Endothelial cell of umbilical vein (primary cell): ENCODE results near the gene UBE2Q2. TPM values are rescaled to one million over a fixed set of nuclear protein-coding genes. Genes with fewer than 3 reads are reported as not detected.

Experiments used
- BruUV-seq: library from RNA; stranded (reverse); fragments of 400-500 nt; replicated peaks from 2 replicates; lab custom pipeline; 2021; lab: Mats Ljungman, UMichigan
- CTCF ChIA-PET: fragments of 300-600, 350-600 bp; sonication (Branson Sonifier 250); formaldehyde crosslinking; loops from one replicate; lab custom pipeline; 2021; ENCODE audit warnings: antibody characterized with exemption, inconsistent platforms; lab: Charles Lee
- POLR2A ChIA-PET: fragments of 300-600, 350-600 bp; sonication (Branson Sonifier 250); formaldehyde crosslinking; loops from one replicate; lab custom pipeline; 2021; ENCODE audit warnings: antibody characterized with exemption, inconsistent platforms; lab: Charles Lee
- DNase-seq: peaks from one replicate; pipeline ENCODE4 v3.0.0-alpha.2; 2011; ENCODE audit warnings: low read depth, low spot score
- FAIRE-seq: peaks from 2 replicates; lab custom pipeline; 2011; peaks lifted over from hg19 to GRCh38; lab: Jason Lieb, UNC
- H2AFZ ChIP-seq: 2 replicates; pipeline ENCODE4 v1.6.0; 2012; ENCODE audit warnings: low read depth, low read length, control low read depth, inconsistent platforms
- H3K27ac ChIP-seq: 2 replicates; pipeline ENCODE4 v1.5.1; 2011; ENCODE audit warnings: low read depth, mild to moderate bottlenecking, control low read depth, low read length, moderate library complexity; ENCODE audit not compliant: insufficient read depth
- H3K27me3 ChIP-seq, 2 experiments: 2 replicates each; pipeline versions ENCODE4 v1.6.0 to v1.6.1; 2011; ENCODE audit warnings: low read length in 2 of 2, mixed read lengths in 1 of 2; ENCODE audit not compliant: control insufficient read depth in 2 of 2, insufficient read depth in 2 of 2
- H3K36me3 ChIP-seq, 2 experiments: 2 replicates in 1 of 2; 3 replicates in 1 of 2; pipeline ENCODE4 v1.5.1; 2011; ENCODE audit warnings: low read length in 2 of 2, mild to moderate bottlenecking in 1 of 2, moderate library complexity in 1 of 2; ENCODE audit not compliant: control insufficient read depth in 2 of 2, insufficient read depth in 2 of 2; ENCODE audit errors: extremely low read depth in 1 of 2
- H3K4me1 ChIP-seq: 3 replicates; pipeline ENCODE4 v1.5.1; 2011; ENCODE audit warnings: mild to moderate bottlenecking, low read length; ENCODE audit not compliant: control insufficient read depth, insufficient read depth; ENCODE audit errors: extremely low read depth
- H3K4me2 ChIP-seq: 2 replicates; pipeline ENCODE4 v1.6.1; 2011; ENCODE audit warnings: low read length, control low read depth, mixed read lengths; ENCODE audit not compliant: insufficient read depth
- H3K4me3 ChIP-seq, 3 experiments: fragments of 200-600 bp in 1 of 3; sonication (generic), shearing (Covaris generic) in 1 of 3; replicated peaks in 1 of 3; 2 replicates each; pipeline ENCODE4 v1.5.1; 2011 to 2016; ENCODE audit warnings: control low read depth in 3 of 3, low read length in 3 of 3, mild to moderate bottlenecking in 2 of 3, inconsistent platforms in 1 of 3, low read depth in 1 of 3, moderate library complexity in 1 of 3; ENCODE audit not compliant: insufficient read depth in 1 of 3
- H3K79me2 ChIP-seq: 2 replicates; pipeline ENCODE4 v1.6.0; 2012; ENCODE audit warnings: low read length, inconsistent platforms; ENCODE audit not compliant: control insufficient read depth, insufficient read depth
- H3K9ac ChIP-seq: replicated peaks from 2 replicates; pipeline ENCODE3; 2011; ENCODE audit warnings: low read length, control low read depth; ENCODE audit not compliant: insufficient read depth; ENCODE audit errors: extremely low read depth
- H3K9me1 ChIP-seq: replicated peaks from 3 replicates; pipeline ENCODE4 v1.6.0; 2011; ENCODE audit warnings: mild to moderate bottlenecking, low read length; ENCODE audit not compliant: control insufficient read depth, insufficient read depth; ENCODE audit errors: extremely low read depth
- H3K9me3 ChIP-seq: replicated peaks from 2 replicates; pipeline ENCODE4 v1.5.1; 2012; ENCODE audit warnings: low read length, inconsistent platforms; ENCODE audit not compliant: control insufficient read depth, insufficient read depth
- H4K20me1 ChIP-seq: replicated peaks from 2 replicates; pipeline ENCODE3; 2011; ENCODE audit warnings: mild to moderate bottlenecking, low read length; ENCODE audit not compliant: control insufficient read depth, insufficient read depth; ENCODE audit errors: extremely low read depth
- CTCF ChIP-seq, 2 donors: IDR thresholded peaks; 1 replicate in 1 of 2; 2 replicates in 1 of 2; pipeline ENCODE4 v1.5.1; 2011; ENCODE audit warnings: low read length in 2 of 2, mild to moderate bottlenecking in 2 of 2, moderate library complexity in 2 of 2, control low read depth in 1 of 2, inconsistent platforms in 1 of 2, low read depth in 1 of 2; ENCODE audit not compliant: insufficient read depth in 1 of 2; ENCODE audit errors: extremely low read depth in 1 of 2
- EZH2 ChIP-seq: IDR thresholded peaks from 2 replicates; pipeline ENCODE4 v1.6.1; 2012; ENCODE audit warnings: borderline replicate concordance, low read depth, mild to moderate bottlenecking, moderate library complexity, low read length, inconsistent platforms; ENCODE audit not compliant: severe bottlenecking
- FOS ChIP-seq: IDR thresholded peaks from 2 replicates; pipeline ENCODE4 v1.6.1; 2011; ENCODE audit warnings: mild to moderate bottlenecking, low read length, moderate library complexity, borderline replicate concordance; ENCODE audit not compliant: insufficient read depth
- GATA2 ChIP-seq: IDR thresholded peaks from 2 replicates; pipeline ENCODE4 v1.7.0; 2011; ENCODE audit warnings: low read depth, mild to moderate bottlenecking, moderate library complexity, mixed read lengths, low read length; ENCODE audit not compliant: insufficient read length, insufficient read depth
- JUN ChIP-seq: IDR thresholded peaks from 2 replicates; pipeline ENCODE4 v1.6.1; 2011; ENCODE audit warnings: borderline replicate concordance, low read depth; ENCODE audit not compliant: insufficient read length, insufficient read depth
- MYC ChIP-seq: IDR thresholded peaks from one replicate; pipeline ENCODE4 v1.6.1; 2011; ENCODE audit warnings: mild to moderate bottlenecking, low read depth, low read length
- POLR2A ChIP-seq: IDR thresholded peaks from 2 replicates; pipeline ENCODE4 v1.6.1; 2012; ENCODE audit warnings: low read depth, mild to moderate bottlenecking, control low read depth, low read length
- POLR2AphosphoS5 ChIP-seq: IDR thresholded peaks from 2 replicates; pipeline ENCODE4 v1.6.1; 2012; ENCODE audit warnings: low read depth, mild to moderate bottlenecking, control low read depth, low read length, moderate library complexity; ENCODE audit not compliant: insufficient read depth
- dilution Hi-C: fragments of 300-500 bp; cut with MboI; formaldehyde crosslinking; loops from one replicate; pipeline ENCODE4 v1.15.0; 2019; ENCODE audit warnings: low sequenced_read_pairs; ENCODE audit not compliant: extremely low pct_ligation_motif_present
- intact Hi-C: fragments of 100-400 bp; cut with micrococcal nuclease; formaldehyde crosslinking; loops from one replicate; pipeline ENCODE4 v1.10.0; 2022
- polyA plus RNA-seq, 4 experiments: library from polyadenylated mRNA; depleted of rRNA in 3 of 4; stranded (reverse) in 3 of 4; unstranded in 1 of 4; fragments of >200 nt; gene quantifications; 2 replicates each; pipeline versions ENCODE4 v1.2.1 to v1.2.3, GENCODE V29; 2011 to 2012; ENCODE audit warnings: missing spikeins in 1 of 4
- total RNA-seq: library from RNA; stranded (reverse); gene quantifications from 2 replicates; pipeline ENCODE4 v1.2.3, GENCODE V29; 2021
- TF ChIP-seq, protein P1 (sequence below): IDR thresholded peaks from 2 replicates; pipeline ENCODE4 v1.6.1; 2011; ENCODE audit not compliant: insufficient read depth, insufficient read length

The UBE2Q2 gene
- total and polyA plus RNA-seq, 2 donors (not counting 3 experiments of a cell fraction or from before 2014, with no cell fraction given): 12.9 to 32.8 TPM

GRCh38 chr15:75923756-75924155, 80.5 kb downstream of the UBE2Q2 start:
- intact Hi-C loops: loop anchor here (5.0 to 10.0 kb wide), 2 partner anchors 221 to 231 kb away; no protein-coding TSS in a partner anchor
- BruUV-seq: no TSS peak
- dilution Hi-C loops: no loop called here

More at GRCh38 chr15:75923756-75924155, 80.5 kb downstream of the UBE2Q2 start:
- no peak for DNase-seq
- H3K36me3 ChIP-seq: peaks cover 0 to 7% of the 10 kb centered on the region in 2 experiments
- no peak for FAIRE-seq
- H4K20me1 ChIP-seq: no peaks in the 10 kb centered on the region
- H3K79me2 ChIP-seq: peaks cover 35% of the 10 kb centered on the region
- ChIA-PET CTCF (interaction anchor here (0.9 to 6.4 kb wide), 4 partner anchors 9 to 237 kb away, joined by 3 to 80 read pairs (median 3); no protein-coding TSS in a partner anchor), POLR2A (no interaction called here)
- no peaks in the 10 kb centered on the region for H3K9me1 ChIP-seq
- H3K9ac ChIP-seq: no peak overlapping the region
- H3K27me3 ChIP-seq: no peaks in the 10 kb centered on the region
- H2AFZ ChIP-seq: no peak overlapping the region
- no peak overlapping the region for H3K4me3 ChIP-seq
- TF ChIP-seq CTCF (IDR thresholded peaks at IDR 0.05; ENCODE audit: extremely low read depth in 1 of 2, insufficient read depth in 1 of 2, low read depth in 1 of 2, low read length in 2 of 2): no peak
- TF ChIP-seq EZH2: no peak
- TF ChIP-seq, protein P1, sequence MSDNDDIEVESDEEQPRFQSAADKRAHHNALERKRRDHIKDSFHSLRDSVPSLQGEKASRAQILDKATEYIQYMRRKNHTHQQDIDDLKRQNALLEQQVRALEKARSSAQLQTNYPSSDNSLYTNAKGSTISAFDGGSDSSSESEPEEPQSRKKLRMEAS: no peak
- TF ChIP-seq POLR2A: no peak
- TF ChIP-seq MYC: no peak
- no peak for TF ChIP-seq POLR2AphosphoS5
- no peak for TF ChIP-seq GATA2
- no peak for TF ChIP-seq JUN
- TF ChIP-seq FOS: no peak
- H3K4me2 ChIP-seq: no peak overlapping the region
- peaks cover 12% of the 10 kb centered on the region for H3K4me1 ChIP-seq
- H3K27ac ChIP-seq: no peak overlapping the region
- no peaks in the 10 kb centered on the region for H3K9me3 ChIP-seq
